ENCODE data around the gene SLC26A9.

Gene SLC26A9

GRCh38 chr1:205943245-205943644 lies at the start of gene SLC26A9:
SLC26A9 (minus strand) TSS chr1:205943456; CDS start chr1:205935820, 7,636 bp downstream.
- H3K4me3 ChIP-seq (ENCODE audit: low read depth, low read length), result no peak within 1 kb of the TSS
- DNase-seq (ENCODE audit: low read depth), result no peak
- TF ChIP-seq CTCF (IDR thresholded peaks at IDR 0.05; ENCODE audit: insufficient read depth, low read depth, low read length, missing control alignments), result no peak

GRCh38 chr1:205992218-205992882 lies 49.1 kb upstream of the SLC26A9 start:
- no peak for DNase-seq (ENCODE audit: low read depth)
- no peak for TF ChIP-seq CTCF (IDR thresholded peaks at IDR 0.05; ENCODE audit: insufficient read depth, low read depth, low read length, missing control alignments)
- H3K4me3 ChIP-seq (ENCODE audit: low read depth, low read length), result no peak overlapping the region

- no peak for TF ChIP-seq CTCF (IDR thresholded peaks at IDR 0.05; ENCODE audit: insufficient read depth, low read depth, low read length, missing control alignments)
- no peak for DNase-seq (ENCODE audit: low read depth)
Observed at GRCh38 chr1:205991237-205991636, 48.0 kb upstream of the SLC26A9 start.

GRCh38 chr1:205990226-205990625 lies 47.0 kb upstream of the SLC26A9 start:
- no peak overlapping the region for H3K4me3 ChIP-seq (ENCODE audit: low read depth, low read length)
- no peak for TF ChIP-seq CTCF (IDR thresholded peaks at IDR 0.05; ENCODE audit: insufficient read depth, low read depth, low read length, missing control alignments)
- DNase-seq (ENCODE audit: low read depth), result no peak

More at GRCh38 chr1:205991237-205991636, 48.0 kb upstream of the SLC26A9 start:
- no peak overlapping the region for H3K4me3 ChIP-seq (ENCODE audit: low read depth, low read length)

- no peak for TF ChIP-seq CTCF (IDR thresholded peaks at IDR 0.05; ENCODE audit: insufficient read depth, low read depth, low read length, missing control alignments)
- no peak overlapping the region for H3K4me3 ChIP-seq (ENCODE audit: low read depth, low read length)
- DNase-seq (ENCODE audit: low read depth), result no peak
Observed at GRCh38 chr1:205989786-205990185, 46.5 kb upstream of the SLC26A9 start.

GRCh38 chr1:205988585-205988995 lies 45.3 kb upstream of the SLC26A9 start:
- no peak for TF ChIP-seq CTCF (IDR thresholded peaks at IDR 0.05; ENCODE audit: insufficient read depth, low read depth, low read length, missing control alignments)
- no peak overlapping the region for H3K4me3 ChIP-seq (ENCODE audit: low read depth, low read length)
- no peak for DNase-seq (ENCODE audit: low read depth)

GRCh38 chr1:205986861-205987260 lies 43.6 kb upstream of the SLC26A9 start:
- DNase-seq (ENCODE audit: low read depth), result no peak
- no peak for TF ChIP-seq CTCF (IDR thresholded peaks at IDR 0.05; ENCODE audit: insufficient read depth, low read depth, low read length, missing control alignments)
- no peak overlapping the region for H3K4me3 ChIP-seq (ENCODE audit: low read depth, low read length)
